MM.1S (cell line): ENCODE data around the gene CELA1.

Experiments used
- DNase-seq: peaks from one replicate; pipeline ENCODE4 v3.0.0-alpha.2; 2015
- H2AFZ ChIP-seq: fragments of 300-600 bp; sonication (generic); 2 replicates; pipeline ENCODE4 v1.6.0; 2016; ENCODE audit warnings: antibody characterized with exemption, low read length
- H3F3A ChIP-seq: fragments of 300-600 bp; sonication (generic); 2 replicates; pipeline ENCODE4 v1.6.1; 2016; ENCODE audit warnings: mild to moderate bottlenecking, antibody characterized with exemption, low read length, moderate library complexity, mixed read lengths; ENCODE audit not compliant: insufficient read depth
- H3K27ac ChIP-seq: fragments of 300-600 bp; sonication (generic); 2 replicates; pipeline ENCODE4 v1.5.1; 2016; ENCODE audit warnings: mild to moderate bottlenecking, low read length
- H3K27me3 ChIP-seq: fragments of 300-600 bp; sonication (generic); replicated peaks from 2 replicates; pipeline ENCODE4 v1.6.0; 2016; ENCODE audit warnings: low read length; ENCODE audit not compliant: insufficient read depth
- H3K36me3 ChIP-seq: fragments of 300-600 bp; sonication (generic); replicated peaks from 2 replicates; pipeline ENCODE4 v1.6.1; 2016; ENCODE audit warnings: mild to moderate bottlenecking, low read length, mixed read lengths; ENCODE audit not compliant: insufficient read depth
- H3K4me1 ChIP-seq: fragments of 300-600 bp; sonication (generic); 2 replicates; pipeline ENCODE4 v1.6.1; 2016; ENCODE audit warnings: low read length, mixed read lengths
- H3K4me2 ChIP-seq: fragments of 300-600 bp; sonication (generic); 2 replicates; pipeline ENCODE4 v1.6.0; 2016; ENCODE audit warnings: low read depth, low read length
- H3K4me3 ChIP-seq: fragments of 300-600 bp; sonication (generic); 2 replicates; pipeline ENCODE4 v1.5.1; 2016; ENCODE audit warnings: low read length, mixed read lengths
- H3K79me2 ChIP-seq: fragments of 300-600 bp; sonication (generic); 2 replicates; pipeline ENCODE4 v1.6.1; 2016; ENCODE audit warnings: mixed run types, low read length, mixed read lengths
- H3K9ac ChIP-seq: fragments of 300-600 bp; sonication (generic); 2 replicates; pipeline ENCODE4 v1.6.1; 2016; ENCODE audit warnings: low read length, mixed read lengths
- H3K9me2 ChIP-seq: fragments of 300-600 bp; sonication (generic); replicated peaks from 2 replicates; pipeline ENCODE4 v1.6.1; 2016; ENCODE audit warnings: mild to moderate bottlenecking, low read length, mixed read lengths; ENCODE audit not compliant: insufficient read depth
- H3K9me3 ChIP-seq: fragments of 300-600 bp; sonication (generic); replicated peaks from 2 replicates; pipeline ENCODE4 v1.6.1; 2016; ENCODE audit warnings: mild to moderate bottlenecking, low read length, mixed read lengths; ENCODE audit not compliant: insufficient read depth
- H4K20me1 ChIP-seq: fragments of 300-600 bp; sonication (generic); 2 replicates; pipeline ENCODE4 v1.6.1; 2016; ENCODE audit warnings: mild to moderate bottlenecking, low read length, moderate library complexity, mixed read lengths; ENCODE audit not compliant: insufficient read depth
- CTCF ChIP-seq: fragments of 300-600 bp; sonication (generic); IDR thresholded peaks from 2 replicates; pipeline ENCODE4 v1.5.1; 2016; ENCODE audit warnings: antibody characterized with exemption, low read length, mixed read lengths
- EZH2 ChIP-seq: fragments of 300-600 bp; sonication (generic); optimal IDR thresholded peaks from 2 replicates; pipeline ENCODE3; 2017; ENCODE audit warnings: low read depth, mild to moderate bottlenecking, antibody characterized with exemption, low read length, mixed read lengths
- EZH2phosphoT487 ChIP-seq: fragments of 300-600 bp; sonication (generic); IDR thresholded peaks from 2 replicates; pipeline ENCODE4 v1.6.1; 2018; ENCODE audit warnings: antibody characterized with exemption, low read length

CELA1 gene

GRCh38 chr12:51392556-51393237 is 46.2 kb upstream of the CELA1 start:
- Histone ChIP-seq H3K4me3 (peak overlapping the region; percentile 87), H3K9me2 (no peaks in the 10 kb centered on the region), H3K4me2 (peak overlapping the region; percentile 74; the same call in 1 of the 2 replicates), H3K27me3 (no peaks in the 10 kb centered on the region; the same call in 1 of the 2 replicates), H3K36me3 (no peaks in the 10 kb centered on the region), H2AFZ (peak overlapping the region; percentile 53), H3K9ac (peak overlapping the region; percentile 68; the same call in 1 of the 2 replicates), H3F3A (peaks cover 9% of the 10 kb centered on the region), H3K27ac (peak overlapping the region; percentile 46; the same call in 1 of the 2 replicates), H3K9me3 (no peaks in the 10 kb centered on the region), H4K20me1 (no peaks in the 10 kb centered on the region), H3K4me1 (peaks cover 6% of the 10 kb centered on the region), H3K79me2 (no peaks in the 10 kb centered on the region)
- peak; percentile 66 for DNase-seq
- TF ChIP-seq EZH2 = no peak
- no peak for TF ChIP-seq EZH2phosphoT487
- no peak for TF ChIP-seq CTCF

- no peaks in the 10 kb centered on the region for H4K20me1 ChIP-seq
- H3K27ac ChIP-seq = peak within 1 kb of the TSS; percentile 46; the same call in 1 of the 2 replicates
- peaks cover 6% of the 10 kb centered on the region for H3K4me1 ChIP-seq
- H3F3A ChIP-seq = peaks cover 9% of the 10 kb centered on the region
- TF ChIP-seq EZH2phosphoT487 (no peak), EZH2 (no peak)
- H3K4me2 ChIP-seq = peak within 1 kb of the TSS; percentile 94
- H3K9me2 ChIP-seq = no peaks in the 10 kb centered on the region
- H2AFZ ChIP-seq = peak within 1 kb of the TSS; percentile 96
- H3K9ac ChIP-seq = peak within 1 kb of the TSS; percentile 68
- H3K27me3 ChIP-seq = no peaks in the 10 kb centered on the region; the same call in 1 of the 2 replicates
- H3K4me3 ChIP-seq = peak within 1 kb of the TSS; percentile 87
- no peaks in the 10 kb centered on the region for H3K79me2 ChIP-seq
- peak; percentile 83 for DNase-seq
- no peaks in the 10 kb centered on the region for H3K36me3 ChIP-seq
- no peaks in the 10 kb centered on the region for H3K9me3 ChIP-seq
Observed at GRCh38 chr12:51391283-51392123, 45.0 kb upstream of the CELA1 start, which contains the start of gene GALNT6. Gene GALNT6, minus strand, starts transcription at chr12:51391406. Its CDS starts 11,625 bp downstream, at chr12:51379781.

- H3K4me2 ChIP-seq = peak overlapping the region; percentile 94
- no peaks in the 10 kb centered on the region for H3K79me2 ChIP-seq
- DNase-seq = peak; percentile 28
- TF ChIP-seq CTCF (no peak), EZH2 (no peak), EZH2phosphoT487 (no peak)
- H2AFZ ChIP-seq = peak overlapping the region; percentile 88
- H4K20me1 ChIP-seq = no peaks in the 10 kb centered on the region
- no peaks in the 10 kb centered on the region; the same call in 1 of the 2 replicates for H3K27me3 ChIP-seq
- peaks cover 6% of the 10 kb centered on the region for H3K4me1 ChIP-seq
- no peak overlapping the region for H3K27ac ChIP-seq
- peak overlapping the region; percentile 68 for H3K9ac ChIP-seq
- no peaks in the 10 kb centered on the region for H3K9me2 ChIP-seq
- peak overlapping the region; percentile 87 for H3K4me3 ChIP-seq
- H3K36me3 ChIP-seq = no peaks in the 10 kb centered on the region
- no peaks in the 10 kb centered on the region for H3K9me3 ChIP-seq
- H3F3A ChIP-seq = peaks cover 9% of the 10 kb centered on the region
Observed at GRCh38 chr12:51390891-51391282, 44.4 kb upstream of the CELA1 start.
